WERI-Rb-1 (cell line): Measurements from ENCODE around the gene NEB.

Source experiments
- DNase-seq: peaks from one replicate; pipeline ENCODE4 v3.0.0-alpha.2; 2020
- H3K27ac ChIP-seq: fragments of 250-450 bp; sonication (Bioruptor Pico); 2 replicates; pipeline ENCODE4 v1.5.1; 2020; ENCODE audit warnings: mild to moderate bottlenecking, moderate library complexity
- H3K27me3 ChIP-seq: fragments of 250-450 bp; sonication (Bioruptor Pico); 2 replicates; pipeline ENCODE4 v1.5.1; 2021; ENCODE audit warnings: mild to moderate bottlenecking, low read depth, moderate library complexity; ENCODE audit not compliant: insufficient read depth, severe bottlenecking
- H3K36me3 ChIP-seq: fragments of 250-450 bp; sonication (Bioruptor Pico); 2 replicates; pipeline ENCODE4 v1.5.1; 2020; ENCODE audit warnings: mild to moderate bottlenecking, moderate library complexity
- H3K4me3 ChIP-seq: 2 replicates; pipeline ENCODE4 v1.5.1; 2011; ENCODE audit warnings: low read depth, mild to moderate bottlenecking, control low read depth, low read length
- H3K9me3 ChIP-seq: fragments of 250-450 bp; sonication (Bioruptor Pico); 2 replicates; pipeline ENCODE4 v1.5.1; 2021; ENCODE audit warnings: mild to moderate bottlenecking, moderate library complexity; ENCODE audit not compliant: severe bottlenecking
- CTCF ChIP-seq: IDR thresholded peaks from 2 replicates; pipeline ENCODE4 v1.5.1; 2011; ENCODE audit warnings: low read depth, mild to moderate bottlenecking, control low read depth, inconsistent platforms, low read length

NEB gene

DNA sequence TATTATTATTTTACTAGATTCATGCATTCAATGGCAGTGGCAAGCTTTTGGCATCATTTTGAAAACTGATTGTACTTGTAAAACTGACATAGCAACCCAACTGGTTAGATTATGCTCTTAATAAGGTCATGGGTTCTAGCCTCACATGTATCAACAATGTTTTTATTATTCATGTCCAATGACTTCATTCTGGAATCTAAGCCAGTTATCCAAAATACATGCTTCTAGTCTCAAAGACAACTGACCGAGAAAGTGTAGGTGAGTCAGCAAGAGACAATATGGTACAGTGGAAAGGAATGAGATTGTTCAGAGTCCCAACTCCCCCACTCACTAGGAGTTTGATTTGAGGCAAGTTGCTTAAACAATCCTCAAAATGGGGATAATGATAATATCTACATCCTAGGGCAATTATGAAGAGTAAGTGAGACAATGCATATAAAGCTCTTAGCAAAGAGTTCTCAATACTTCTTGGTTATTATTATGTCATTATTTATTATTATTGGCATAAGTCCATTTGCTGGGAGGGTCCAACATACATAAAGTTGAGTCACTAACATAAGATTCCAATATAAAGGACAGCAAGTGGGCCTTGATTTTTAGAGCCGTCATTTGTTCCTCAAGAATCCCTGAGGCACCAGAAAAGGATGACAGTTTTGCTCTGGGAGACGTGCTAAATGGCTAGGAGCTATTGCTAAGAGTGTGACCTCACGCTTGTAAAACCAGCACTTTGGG, 99.4 kb downstream of the NEB start:
- no peak for DNase-seq
- no peak overlapping the region for H3K27ac ChIP-seq

GRCh38 chr2:151632993-151633565, 101.2 kb downstream of the NEB start:
- DNase-seq = no peak
- TF ChIP-seq CTCF = no peak
- Histone ChIP-seq H3K4me3 (no peak overlapping the region), H3K27me3 (no peaks in the 10 kb centered on the region), H3K27ac (no peak overlapping the region), H3K9me3 (no peaks in the 10 kb centered on the region), H3K36me3 (no peaks in the 10 kb centered on the region)

More for the DNA sequence above, 99.4 kb downstream of the NEB start:
- no peak overlapping the region for H3K4me3 ChIP-seq
- no peak for TF ChIP-seq CTCF
- no peaks in the 10 kb centered on the region for H3K36me3 ChIP-seq
- H3K9me3 ChIP-seq = no peaks in the 10 kb centered on the region
- no peaks in the 10 kb centered on the region for H3K27me3 ChIP-seq

GRCh38 chr2:151630372-151630771, 103.9 kb downstream of the NEB start:
- Histone ChIP-seq H3K27ac (no peak overlapping the region), H3K9me3 (no peaks in the 10 kb centered on the region), H3K27me3 (no peaks in the 10 kb centered on the region), H3K36me3 (no peaks in the 10 kb centered on the region), H3K4me3 (no peak overlapping the region)
- no peak for TF ChIP-seq CTCF
- no peak for DNase-seq

- Histone ChIP-seq H3K27me3 (no peaks in the 10 kb centered on the region), H3K27ac (no peak overlapping the region), H3K4me3 (no peak overlapping the region), H3K36me3 (no peaks in the 10 kb centered on the region), H3K9me3 (no peaks in the 10 kb centered on the region)
- no peak for DNase-seq
- TF ChIP-seq CTCF = no peak
Observed at GRCh38 chr2:151627353-151627752, 106.9 kb downstream of the NEB start.

- no peaks in the 10 kb centered on the region for H3K27me3 ChIP-seq
- H3K27ac ChIP-seq = no peak overlapping the region
- no peaks in the 10 kb centered on the region for H3K9me3 ChIP-seq
- H3K4me3 ChIP-seq = no peak overlapping the region
- no peaks in the 10 kb centered on the region for H3K36me3 ChIP-seq
- DNase-seq = no peak
- no peak for TF ChIP-seq CTCF
Observed at GRCh38 chr2:151624271-151624670, 110.0 kb downstream of the NEB start.

GRCh38 chr2:151623631-151624030, 110.6 kb downstream of the NEB start:
- Histone ChIP-seq H3K27me3 (no peaks in the 10 kb centered on the region), H3K27ac (no peak overlapping the region), H3K9me3 (no peaks in the 10 kb centered on the region), H3K36me3 (no peaks in the 10 kb centered on the region), H3K4me3 (no peak overlapping the region)
- DNase-seq = no peak
- TF ChIP-seq CTCF = no peak
